Muscle layer of colon (tissue), 2 donors: ENCODE data around the gene ANKRD29.

ENCODE experiments used
- H3K27ac ChIP-seq: one replicate; pipeline ENCODE4 v1.7.0; 2013; ENCODE audit warnings: low read depth, mild to moderate bottlenecking, low read length, moderate library complexity
- H3K27me3 ChIP-seq, 2 donors: one replicate each; pipeline ENCODE4 v1.7.0; 2013; ENCODE audit warnings: low read length in 2 of 2, mild to moderate bottlenecking in 2 of 2; ENCODE audit not compliant: insufficient read depth in 2 of 2, control insufficient read depth in 1 of 2
- H3K36me3 ChIP-seq: one replicate; pipeline ENCODE4 v1.7.0; 2013; ENCODE audit warnings: mild to moderate bottlenecking, low read length; ENCODE audit not compliant: insufficient read depth
- H3K4me1 ChIP-seq: one replicate; pipeline ENCODE4 v1.7.0; 2013; ENCODE audit warnings: mild to moderate bottlenecking, low read length; ENCODE audit not compliant: insufficient read depth
- H3K4me3 ChIP-seq, 2 donors: one replicate each; pipeline ENCODE4 v1.7.0; 2013; ENCODE audit warnings: low read length in 2 of 2, low read depth in 1 of 2, mild to moderate bottlenecking in 1 of 2, moderate library complexity in 1 of 2
- H3K9ac ChIP-seq: one replicate; pipeline ENCODE4 v1.7.0; 2013; ENCODE audit warnings: low read length
- H3K9me3 ChIP-seq: one replicate; pipeline ENCODE4 v1.7.0; 2013; ENCODE audit warnings: mild to moderate bottlenecking, low read length
- donor health status: abdominal sarcoma.
- donor health status: Adenocarcinoma of cecum.

The ANKRD29 gene

GRCh38 chr18:23574611-23575308, 88.0 kb downstream of the ANKRD29 start:
- Histone ChIP-seq H3K9ac (no peak overlapping the region), H3K27ac (no peak overlapping the region), H3K4me1 (peaks cover 6% of the 10 kb centered on the region), H3K27me3 (no peaks in the 10 kb centered on the region), H3K4me3 (no peak overlapping the region), H3K9me3 (no peaks in the 10 kb centered on the region), H3K36me3 (peaks cover 16% of the 10 kb centered on the region)

GRCh38 chr18:23573626-23574431, 88.9 kb downstream of the ANKRD29 start:
- H3K27ac ChIP-seq: no peak overlapping the region
- no peaks in the 10 kb centered on the region for H3K27me3 ChIP-seq
- H3K9me3 ChIP-seq: no peaks in the 10 kb centered on the region
- H3K4me1 ChIP-seq: peaks cover 6% of the 10 kb centered on the region
- H3K4me3 ChIP-seq: no peak overlapping the region
- peaks cover 19% of the 10 kb centered on the region for H3K36me3 ChIP-seq
- no peak overlapping the region for H3K9ac ChIP-seq

- Histone ChIP-seq H3K9ac (no peak overlapping the region), H3K27me3 (no peaks in the 10 kb centered on the region), H3K27ac (no peak overlapping the region), H3K4me1 (peaks cover 6% of the 10 kb centered on the region), H3K36me3 (peaks cover 19% of the 10 kb centered on the region), H3K9me3 (no peaks in the 10 kb centered on the region), H3K4me3 (no peak overlapping the region)
Observed at GRCh38 chr18:23573020-23573419, 89.7 kb downstream of the ANKRD29 start.

- Histone ChIP-seq H3K4me3 (no peak overlapping the region), H3K27ac (no peak overlapping the region), H3K9me3 (no peaks in the 10 kb centered on the region), H3K4me1 (peaks cover 6% of the 10 kb centered on the region), H3K9ac (no peak overlapping the region), H3K36me3 (peaks cover 19% of the 10 kb centered on the region), H3K27me3 (no peaks in the 10 kb centered on the region)
Observed at GRCh38 chr18:23572570-23572969, 90.1 kb downstream of the ANKRD29 start.

GRCh38 chr18:23572012-23572411, 90.7 kb downstream of the ANKRD29 start:
- peaks cover 19% of the 10 kb centered on the region for H3K36me3 ChIP-seq
- H3K27ac ChIP-seq: no peak overlapping the region

GRCh38 chr18:23570912-23571504, 91.7 kb downstream of the ANKRD29 start:
- H3K36me3 ChIP-seq: peaks cover 25% of the 10 kb centered on the region
- H3K27ac ChIP-seq: no peak overlapping the region

More at GRCh38 chr18:23572012-23572411, 90.7 kb downstream of the ANKRD29 start:
- H3K9ac ChIP-seq: no peak overlapping the region
- H3K9me3 ChIP-seq: no peaks in the 10 kb centered on the region
- peaks cover 6% of the 10 kb centered on the region for H3K4me1 ChIP-seq
- no peaks in the 10 kb centered on the region for H3K27me3 ChIP-seq
- H3K4me3 ChIP-seq: no peak overlapping the region

GRCh38 chr18:23569299-23570063, 93.2 kb downstream of the ANKRD29 start:
- H3K27me3 ChIP-seq: no peaks in the 10 kb centered on the region
- H3K4me3 ChIP-seq: no peak overlapping the region
- H3K9me3 ChIP-seq: no peaks in the 10 kb centered on the region
- peaks cover 3% of the 10 kb centered on the region for H3K4me1 ChIP-seq
- H3K36me3 ChIP-seq: peaks cover 25% of the 10 kb centered on the region
- H3K9ac ChIP-seq: no peak overlapping the region
- no peak overlapping the region for H3K27ac ChIP-seq

More at GRCh38 chr18:23570912-23571504, 91.7 kb downstream of the ANKRD29 start:
- H3K4me1 ChIP-seq: peaks cover 6% of the 10 kb centered on the region
- no peak overlapping the region for H3K9ac ChIP-seq
- no peaks in the 10 kb centered on the region for H3K9me3 ChIP-seq
- H3K27me3 ChIP-seq: no peaks in the 10 kb centered on the region
- H3K4me3 ChIP-seq: no peak overlapping the region

- H3K9ac ChIP-seq: no peak overlapping the region
- no peaks in the 10 kb centered on the region for H3K9me3 ChIP-seq
- no peaks in the 10 kb centered on the region for H3K27me3 ChIP-seq
- no peak overlapping the region for H3K27ac ChIP-seq
- no peaks in the 10 kb centered on the region for H3K4me1 ChIP-seq
- no peak overlapping the region for H3K4me3 ChIP-seq
- peaks cover 25% of the 10 kb centered on the region for H3K36me3 ChIP-seq
Observed at GRCh38 chr18:23568281-23569138, 94.2 kb downstream of the ANKRD29 start.

GRCh38 chr18:23567671-23568070, 95.0 kb downstream of the ANKRD29 start:
- Histone ChIP-seq H3K4me1 (no peaks in the 10 kb centered on the region), H3K9me3 (no peaks in the 10 kb centered on the region), H3K36me3 (peaks cover 22% of the 10 kb centered on the region), H3K27ac (no peak overlapping the region), H3K9ac (no peak overlapping the region), H3K4me3 (no peak overlapping the region), H3K27me3 (no peaks in the 10 kb centered on the region)

- Histone ChIP-seq H3K27me3 (no peaks in the 10 kb centered on the region), H3K9me3 (no peaks in the 10 kb centered on the region), H3K4me3 (no peak overlapping the region), H3K9ac (no peak overlapping the region), H3K4me1 (no peaks in the 10 kb centered on the region), H3K36me3 (peaks cover 27% of the 10 kb centered on the region), H3K27ac (no peak overlapping the region)
Observed at GRCh38 chr18:23565916-23566547, 96.7 kb downstream of the ANKRD29 start.
